ENCODE data around the gene REELD1. TPM values are rescaled to one million over a fixed set of nuclear protein-coding genes. Genes with fewer than 3 reads are reported as not detected.

The REELD1 gene
- total and polyA plus RNA-seq, 9 of the 15 experiments (the other 6 are each of a cell fraction or from before 2014, with no cell fraction given): not detected

- FAIRE-seq (no peak), DNase-seq (ENCODE audit: extremely low read depth in 1 of 4, low spot score in 3 of 4) (no peak), ATAC-seq (no peak)
- Histone ChIP-seq H3K9me1 (ENCODE audit: control insufficient read depth, insufficient read depth, low read length) (no peaks in the 10 kb centered on the region), H3K4me1 (replicated peaks in 1 of 2; ENCODE audit: control insufficient read depth in 2 of 2, insufficient read depth in 2 of 2, low read length in 2 of 2) (no peaks in the 10 kb centered on the region; a peak in 1 of 5 replicates), H4K20me1 (replicated peaks; ENCODE audit: control insufficient read depth, insufficient read depth, low read length) (no peaks in the 10 kb centered on the region), H2AFZ (ENCODE audit: low read depth, low read length) (no peak overlapping the region), H3K4me3 (no peak overlapping the region), H3K79me2 (ENCODE audit: control insufficient read depth, insufficient read depth, low read length) (peaks cover 5% of the 10 kb centered on the region; the same call in 1 of the 3 replicates), H3K27me3 (ENCODE audit: control insufficient read depth in 2 of 2, insufficient read depth in 2 of 2, low read length in 2 of 2) (no peaks in the 10 kb centered on the region), H3K36me3 (ENCODE audit: control insufficient read depth, insufficient read depth, low read length) (peaks cover 67% of the 10 kb centered on the region), H3K9me3 (replicated peaks; ENCODE audit: control insufficient read depth, insufficient read depth, low read depth, low read length) (no peaks in the 10 kb centered on the region), H3K27ac (ENCODE audit: extremely low read depth, low read depth, low read length) (no peak overlapping the region), H3K9ac (ENCODE audit: insufficient read depth in 1 of 2, low read depth in 2 of 2, low read length in 2 of 2) (no peak overlapping the region), H3K4me2 (ENCODE audit: insufficient read depth, low read length) (no peak overlapping the region)
- ChIA-PET CTCF (ENCODE audit: low intra/inter-chr PET ratio) (no interaction called here), POLR2A (no interaction called here)
- intact Hi-C loops (cut with micrococcal nuclease) (no loop called here), in situ Hi-C loops (cut with MboI) (no loop called here)
- WGBS (ENCODE audit: insufficient coverage, low coverage, missing lambda C conversion rate): 84% methylated on average over 3 of the region's 3 CpGs
- no TSS peak for BruUV-seq (replicated peaks)
- no peak for TF ChIP-seq DNMT1 (IDR thresholded peaks at IDR 0.05)
- no peak for TF ChIP-seq CCAR2 (IDR thresholded peaks at IDR 0.05; ENCODE audit: low read depth, low read length)
- no peak for TF ChIP-seq ZKSCAN8 (CRISPR knock-in tag; IDR thresholded peaks at IDR 0.05)
- TF ChIP-seq ZNF561 (CRISPR knock-in tag; conservative IDR thresholded peaks at IDR 0.05): no peak
- no peak for TF ChIP-seq MIER1 (IDR thresholded peaks at IDR 0.05; ENCODE audit: low read depth)
- TF ChIP-seq HNRNPUL1 (IDR thresholded peaks at IDR 0.05; ENCODE audit: low read length): no peak
- no peak for TF ChIP-seq GMEB1 (CRISPR knock-in tag; IDR thresholded peaks at IDR 0.05)
- no peak for TF ChIP-seq GATA2 (CRISPR knock-in tag; IDR thresholded peaks at IDR 0.05)
- TF ChIP-seq MAFK (IDR thresholded peaks at IDR 0.05; ENCODE audit: low read length): no peak
- no peak for TF ChIP-seq PPARD (CRISPR knock-in tag; IDR thresholded peaks at IDR 0.05)
- no peak for TF ChIP-seq SUPT5H (IDR thresholded peaks at IDR 0.05)
- no peak for TF ChIP-seq SIN3B (IDR thresholded peaks at IDR 0.05; ENCODE audit: low read depth)
- TF ChIP-seq SRF (CRISPR knock-in tag; IDR thresholded peaks at IDR 0.05): no peak
- no peak for TF ChIP-seq E2F4 (CRISPR knock-in tag; IDR thresholded peaks at IDR 0.05; ENCODE audit: low read depth)
- TF ChIP-seq ZNF76 (CRISPR knock-in tag; IDR thresholded peaks at IDR 0.05; ENCODE audit: borderline replicate concordance): no peak
- no peak for TF ChIP-seq ZNF511 (CRISPR knock-in tag; IDR thresholded peaks at IDR 0.05)
- no peak for TF ChIP-seq SMAD1 (IDR thresholded peaks at IDR 0.05; ENCODE audit: low read depth, low read length, partially characterized antibody)
- no peak for TF ChIP-seq RNF219 (CRISPR knock-in tag; IDR thresholded peaks at IDR 0.05)
These were observed 27.7 kb upstream of the REELD1 start for GRCh38 chr4:146186596-146186995.

Measured in K562 (cell line).